Measurements from ENCODE around the gene FBXL20. TPM values are rescaled to one million over a fixed set of nuclear protein-coding genes. Genes with fewer than 3 reads are reported as not detected.
A peak's percentile ranks its signal among the peaks of the same experiment; 100 is the strongest.
"Not testable (repeated sequence)": the region's sequence is repeated elsewhere in the genome, so short reads cannot be mapped to it uniquely, and the experiment has no call there.

Gene FBXL20
- total RNA-seq, 1 experiment from 2014 or later = 20.2 TPM

- no TSS peak for BruUV-seq (replicated peaks)
- TF ChIP-seq CTCF (conservative IDR thresholded peaks at IDR 0.05) = no peak
- TF ChIP-seq EZH2 (IDR thresholded peaks at IDR 0.05; ENCODE audit: low read depth) = no peak
- Histone ChIP-seq H2AFZ (peak overlapping the region; percentile 84; the same call in 1 of the 2 replicates), H3K4me3 (peak overlapping the region; percentile 95), H3K36me3 (ENCODE audit: low read depth) (peaks cover 20% of the 10 kb centered on the region), H3K9me2 (ENCODE audit: insufficient read depth) (no peaks in the 10 kb centered on the region), H3K9me3 (ENCODE audit: insufficient read depth, low read depth) (no peaks in the 10 kb centered on the region), H3F3A (ENCODE audit: insufficient read depth, low read depth) (peaks cover 33% of the 10 kb centered on the region), H3K79me2 (ENCODE audit: low read depth) (peaks cover 55% of the 10 kb centered on the region), H3K4me2 (peak overlapping the region; percentile 82), H4K20me1 (ENCODE audit: insufficient read depth) (peaks cover 12% of the 10 kb centered on the region), H3K27ac (peak overlapping the region; percentile 82), H3K27me3 (ENCODE audit: insufficient read depth, low read depth) (no peaks in the 10 kb centered on the region), H3K4me1 (replicated peaks; ENCODE audit: insufficient read depth) (peaks cover 6% of the 10 kb centered on the region)
- peak; percentile 15 to 57 for DNase-seq
- intact Hi-C loops (cut with micrococcal nuclease; ENCODE audit: unreplicated experiment) = loop anchor here (5.0 kb wide), 1 partner anchor 37 kb away; no protein-coding TSS in a partner anchor
- ChIA-PET CTCF (no interaction called here), POLR2A (ENCODE audit: unreplicated experiment) (interaction anchor here (0.7 to 1.6 kb wide), 3 partner anchors 11 to 250 kb away, joined by 3 to 36 read pairs (median 19); partner anchors contain the start of genes CDK12 and RPL19)
These were observed 48.6 kb upstream of the FBXL20 start for GRCh38 chr17:39450051-39450450.

GRCh38 chr17:39447561-39447960 lies 46.1 kb upstream of the FBXL20 start:
- Histone ChIP-seq H3K27ac (no peak overlapping the region), H3F3A (ENCODE audit: insufficient read depth, low read depth) (peaks cover 25% of the 10 kb centered on the region), H3K79me2 (ENCODE audit: low read depth) (peaks cover 55% of the 10 kb centered on the region), H3K4me2 (no peak overlapping the region), H3K27me3 (ENCODE audit: insufficient read depth, low read depth) (no peaks in the 10 kb centered on the region), H2AFZ (no peak overlapping the region), H3K4me1 (replicated peaks; ENCODE audit: insufficient read depth) (peaks cover 6% of the 10 kb centered on the region), H3K9me3 (ENCODE audit: insufficient read depth, low read depth) (no peaks in the 10 kb centered on the region), H3K36me3 (ENCODE audit: low read depth) (peaks cover 28% of the 10 kb centered on the region), H3K9me2 (ENCODE audit: insufficient read depth) (no peaks in the 10 kb centered on the region), H3K4me3 (no peak overlapping the region), H4K20me1 (ENCODE audit: insufficient read depth) (peaks cover 12% of the 10 kb centered on the region)
- DNase-seq = no peak
- no TSS peak for BruUV-seq (replicated peaks)
- intact Hi-C loops (cut with micrococcal nuclease; ENCODE audit: unreplicated experiment) = no loop called here
- TF ChIP-seq CTCF (conservative IDR thresholded peaks at IDR 0.05) (no peak), EZH2 (IDR thresholded peaks at IDR 0.05; ENCODE audit: low read depth) (no peak)
- CTCF ChIA-PET = no interaction called here
- POLR2A ChIA-PET (ENCODE audit: unreplicated experiment) = interaction anchor here (0.7 kb wide), 1 partner anchor 43 kb away, joined by 5 read pairs; no protein-coding TSS in a partner anchor

GRCh38 chr17:39443326-39443725 lies 41.9 kb upstream of the FBXL20 start:
- ChIA-PET POLR2A (ENCODE audit: unreplicated experiment) (interaction anchor here (0.7 kb wide), 2 partner anchors 18 to 162 kb away, joined by 5 to 10 read pairs; partner anchors contain the start of gene CDK12), CTCF (no interaction called here)
- Histone ChIP-seq H4K20me1 (ENCODE audit: insufficient read depth) (peaks cover 13% of the 10 kb centered on the region), H3K79me2 (ENCODE audit: low read depth) (peaks cover 21% of the 10 kb centered on the region), H3K9me2 (ENCODE audit: insufficient read depth) (no peaks in the 10 kb centered on the region), H3K27me3 (ENCODE audit: insufficient read depth, low read depth) (no peaks in the 10 kb centered on the region), H3F3A (ENCODE audit: insufficient read depth, low read depth) (peaks cover 3% of the 10 kb centered on the region; the same call in 1 of the 2 replicates), H3K4me3 (no peak overlapping the region), H3K4me2 (no peak overlapping the region), H3K9me3 (ENCODE audit: insufficient read depth, low read depth) (no peaks in the 10 kb centered on the region), H2AFZ (no peak overlapping the region), H3K4me1 (replicated peaks; ENCODE audit: insufficient read depth) (no peaks in the 10 kb centered on the region), H3K27ac (no peak overlapping the region), H3K36me3 (ENCODE audit: low read depth) (peaks cover 42% of the 10 kb centered on the region)
- no TSS peak for BruUV-seq (replicated peaks)
- intact Hi-C loops (cut with micrococcal nuclease; ENCODE audit: unreplicated experiment) = no loop called here
- DNase-seq = no peak
- no peak for TF ChIP-seq CTCF (conservative IDR thresholded peaks at IDR 0.05)
- no peak for TF ChIP-seq EZH2 (IDR thresholded peaks at IDR 0.05; ENCODE audit: low read depth)

- H3K9me2 ChIP-seq (ENCODE audit: insufficient read depth); H3K4me3 ChIP-seq; H3K4me1 ChIP-seq (replicated peaks; ENCODE audit: insufficient read depth); DNase-seq; H3K27ac ChIP-seq; H3K79me2 ChIP-seq (ENCODE audit: low read depth); H3K4me2 ChIP-seq; H3K9me3 ChIP-seq (ENCODE audit: insufficient read depth, low read depth); H2AFZ ChIP-seq; CTCF ChIA-PET; H3K27me3 ChIP-seq (ENCODE audit: insufficient read depth, low read depth); H4K20me1 ChIP-seq (ENCODE audit: insufficient read depth); BruUV-seq (replicated peaks); intact Hi-C loops (cut with micrococcal nuclease; ENCODE audit: unreplicated experiment): not testable (repeated sequence)
- POLR2A ChIA-PET (ENCODE audit: unreplicated experiment) = interaction anchor here (0.5 to 0.6 kb wide), 2 partner anchors 191 to 232 kb away, joined by 5 to 7 read pairs; no protein-coding TSS in a partner anchor
- Histone ChIP-seq H3K36me3 (ENCODE audit: low read depth) (peaks cover 22% of the 10 kb centered on the region), H3F3A (ENCODE audit: insufficient read depth, low read depth) (peaks cover 15% of the 10 kb centered on the region; the same call in 1 of the 2 replicates)
These were observed 38.4 kb upstream of the FBXL20 start for GRCh38 chr17:39439868-39440267.
